Stimulated activated CD4-positive, alpha-beta T cell treated with anti-CD3 and anti-CD28 coated beads, Interleukin-12 subunit alpha, Interleukin-12 subunit beta, amount 100 ng/mL, for 48 hours (primary cell): ENCODE results near the gene CILP.
"Not testable (repeated sequence)": the region's sequence is repeated elsewhere in the genome, so short reads cannot be mapped to it uniquely, and the experiment has no call there.

ENCODE experiments used
- DNase-seq, 3 donors: peaks; one replicate each; pipeline ENCODE4 v3.0.0-alpha.2; 2020; ENCODE audit warnings: low read depth in 2 of 3, low spot score in 1 of 3

The CILP gene

GRCh38 chr15:65197337-65197645, 14.0 kb downstream of the CILP start:
- no peak for DNase-seq

GRCh38 chr15:65196637-65197336, 14.5 kb downstream of the CILP start:
- no peak for DNase-seq

- no peak for DNase-seq
Observed at GRCh38 chr15:65195548-65195923, 15.7 kb downstream of the CILP start.

DNA sequence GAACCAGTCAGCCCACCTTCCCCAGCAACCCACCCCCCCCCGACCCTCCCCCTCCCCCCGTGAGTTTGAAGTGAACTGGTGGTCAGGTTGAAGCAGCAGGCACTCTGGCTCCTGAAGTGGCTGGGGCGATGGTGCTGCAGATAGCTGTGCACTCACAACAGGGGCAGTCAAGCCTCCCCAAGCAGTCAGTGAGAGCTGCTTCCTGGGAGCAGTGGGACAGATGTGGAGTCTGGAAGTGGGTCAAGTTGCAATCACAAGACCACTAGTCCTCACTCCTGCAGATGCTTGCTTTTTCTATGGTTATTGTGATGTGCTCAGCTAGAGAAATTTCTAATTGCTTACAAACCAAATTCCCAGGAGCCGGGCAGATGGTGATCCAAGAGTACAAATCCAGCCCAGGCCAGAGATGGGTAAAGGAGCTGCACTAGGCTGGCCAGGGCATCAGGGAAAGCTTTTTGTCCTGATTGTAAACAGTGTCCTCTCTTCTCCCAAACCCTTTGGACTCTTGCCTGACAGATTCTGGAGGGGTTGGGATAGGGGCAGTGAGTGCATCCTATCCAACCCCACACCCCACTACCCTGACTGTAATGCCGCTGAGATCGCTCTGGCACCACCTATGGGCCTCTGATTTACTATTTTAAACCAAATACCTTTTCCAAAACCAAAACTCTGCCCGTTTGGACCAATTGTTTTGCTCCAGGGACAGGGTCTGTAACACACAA, 16.3 kb downstream of the CILP start:
- DNase-seq, result no peak

DNA sequence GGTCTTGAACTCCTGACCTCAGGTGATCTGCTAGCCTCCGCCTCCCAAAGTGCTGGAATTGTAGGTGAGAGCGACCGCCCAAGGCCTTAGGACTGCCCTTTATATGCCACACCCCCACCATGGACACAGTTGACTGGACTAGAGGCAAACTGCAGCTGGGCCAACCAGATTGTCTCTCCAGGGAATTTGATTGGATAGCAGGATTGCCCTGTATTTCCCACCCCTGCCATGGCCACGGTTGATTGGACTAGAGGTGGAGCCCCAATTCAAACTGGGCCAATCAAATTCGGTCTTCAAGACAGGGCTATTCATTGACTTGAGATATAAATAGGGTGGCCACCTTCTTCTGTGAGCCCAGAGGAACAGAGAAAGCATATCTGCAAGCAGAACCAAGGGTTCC, 19.3 kb downstream of the CILP start:
- DNase-seq, result no peak

DNA sequence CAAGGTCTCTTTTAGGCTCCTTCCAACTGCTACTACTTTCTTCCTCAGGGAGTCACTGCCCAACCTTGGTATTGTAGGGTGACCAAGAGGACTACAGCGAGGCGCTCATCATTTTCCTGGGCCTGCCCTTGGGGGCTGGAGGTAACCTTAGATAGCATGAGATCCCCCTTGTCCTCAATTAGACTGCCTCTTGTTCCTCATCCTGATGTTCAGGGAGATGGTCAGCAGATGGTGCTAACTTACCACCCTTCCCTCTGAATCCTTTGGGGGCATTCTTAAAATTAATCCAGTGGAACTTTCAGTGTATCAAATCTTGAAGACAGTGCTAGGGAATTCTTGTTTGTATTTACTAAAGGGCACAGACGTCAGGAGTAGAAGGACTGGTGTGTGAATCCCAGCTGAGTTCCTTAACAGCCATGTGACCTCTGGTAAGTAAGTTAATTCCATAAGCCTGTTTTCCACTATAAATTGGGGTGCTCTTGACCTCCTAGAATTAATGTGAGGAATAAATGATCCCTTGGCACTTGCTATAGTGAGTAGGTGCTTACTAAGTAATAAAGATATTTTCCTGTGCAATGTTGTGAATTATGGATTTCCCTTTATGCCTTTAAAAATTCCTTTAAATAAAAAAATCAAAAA, 22.1 kb downstream of the CILP start:
- no peak for DNase-seq

DNA sequence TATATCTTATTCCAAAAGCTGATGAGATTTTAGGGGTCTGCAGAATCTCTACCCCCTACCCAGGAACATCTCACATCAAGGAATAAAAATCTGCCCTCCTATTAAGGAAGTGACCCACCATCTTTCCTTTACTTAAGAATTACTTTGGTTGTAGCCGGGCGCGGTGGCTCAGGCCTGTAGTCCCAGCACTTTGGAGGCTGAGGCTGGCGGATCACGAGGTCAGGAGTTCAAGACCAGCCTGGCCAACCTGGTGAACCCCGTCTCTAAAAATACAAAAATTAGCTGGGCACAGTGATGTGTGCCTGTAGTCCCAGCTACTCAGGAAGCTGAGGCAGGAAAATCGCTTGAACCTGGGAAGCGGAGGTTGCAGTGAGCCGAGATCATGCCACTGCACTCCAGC, 22.8 kb downstream of the CILP start:
- DNase-seq, result not testable (repeated sequence)

DNA sequence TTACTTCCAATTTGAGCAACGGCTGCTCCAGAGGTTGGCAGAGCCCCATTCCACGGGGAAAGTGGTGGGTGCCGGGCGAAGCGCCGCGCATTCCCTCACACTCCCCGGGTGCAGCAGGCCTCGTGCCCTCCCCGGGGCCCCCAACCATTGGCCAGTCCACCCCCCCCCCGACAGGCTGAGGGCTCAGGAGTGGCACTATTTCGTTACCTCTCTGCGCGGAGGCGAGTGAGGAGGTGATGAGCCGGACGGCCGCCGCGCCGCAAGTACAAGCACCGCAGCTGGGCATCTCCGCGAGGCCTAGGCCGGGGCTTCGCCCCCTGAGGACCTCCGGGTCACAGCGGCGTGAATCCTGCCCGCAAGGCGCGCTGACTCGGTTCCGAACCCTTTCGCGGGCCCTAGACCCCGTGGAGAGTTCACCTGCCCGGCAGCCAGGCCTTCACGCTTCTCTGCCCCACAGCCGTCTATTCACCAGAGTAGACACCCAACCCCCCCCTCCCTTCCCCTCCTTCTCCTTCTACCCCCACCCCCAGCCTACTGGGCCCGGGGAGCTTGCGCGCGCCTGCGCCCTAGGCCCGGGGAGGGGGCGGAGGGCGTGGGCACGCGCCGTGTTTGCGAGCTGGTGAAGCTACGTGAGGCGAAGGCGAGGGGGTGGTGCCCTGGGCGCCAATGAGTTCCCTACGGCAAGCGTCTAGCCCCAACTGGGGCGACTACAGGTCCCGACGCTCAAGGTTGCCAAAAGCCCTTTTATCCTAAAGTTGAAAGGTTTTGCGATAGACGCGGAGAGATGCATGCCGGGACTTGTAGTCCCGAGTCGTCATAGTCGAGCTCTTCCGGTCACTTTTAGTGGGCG, 26.2 kb downstream of the CILP start, which contains the start of gene CLPX:
TSS of gene CLPX (minus strand) at position 475 of the 850 bp plus-strand sequence. CDS start at position 286, 189 bp downstream.
- peak; percentile 77 to 87 (median 84) for DNase-seq

- peak; percentile 11 to 25 (median 18) for DNase-seq
Observed at GRCh38 chr15:65184305-65184867, 26.9 kb downstream of the CILP start.

- no peak for DNase-seq
Observed at GRCh38 chr15:65183865-65184159, 27.5 kb downstream of the CILP start.

- DNase-seq, result no peak
Observed at GRCh38 chr15:65182538-65182937, 28.7 kb downstream of the CILP start.

- DNase-seq, result not testable (repeated sequence)
Observed at GRCh38 chr15:65181582-65182353, 29.5 kb downstream of the CILP start.

DNA sequence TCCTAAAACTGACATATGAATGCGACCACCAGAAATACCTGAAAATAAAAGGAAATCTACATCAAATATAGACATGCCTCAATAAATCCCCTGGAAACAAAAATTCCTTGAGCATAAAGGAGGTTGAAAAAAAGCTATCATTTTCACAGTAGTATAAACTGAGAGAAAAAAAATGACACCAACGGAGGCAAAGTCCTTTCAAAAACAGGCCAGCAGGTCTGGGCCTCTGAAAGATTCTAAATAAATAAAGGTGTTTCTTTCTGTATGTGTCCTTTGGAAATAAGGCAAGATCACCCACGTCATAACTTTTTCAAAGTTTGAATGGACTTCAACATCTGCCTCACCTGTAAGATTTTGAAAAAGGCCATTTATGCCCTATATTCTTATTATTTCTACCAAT, 31.1 kb downstream of the CILP start:
- no peak for DNase-seq

GRCh38 chr15:65177901-65178300, 33.4 kb downstream of the CILP start:
- no peak for DNase-seq

DNA sequence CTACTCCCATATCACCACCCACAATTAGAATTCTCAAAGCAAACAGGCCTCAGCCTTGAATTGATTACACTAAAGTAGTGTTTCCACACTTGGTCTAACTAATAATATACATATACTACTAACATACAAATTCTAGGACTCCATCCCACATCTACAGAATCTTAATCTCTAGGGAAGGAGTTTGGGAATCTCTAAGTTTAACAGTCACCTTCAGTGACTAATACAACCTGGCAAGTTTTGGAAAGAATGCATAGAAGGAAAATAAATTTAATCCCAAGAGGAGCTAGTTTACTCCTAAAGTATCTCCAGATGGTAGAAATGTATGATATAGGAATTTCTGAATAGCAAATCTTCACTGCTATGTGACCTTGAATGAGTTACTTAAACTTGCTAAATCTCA, 35.2 kb downstream of the CILP start:
- no peak for DNase-seq

GRCh38 chr15:65175511-65175910, 35.8 kb downstream of the CILP start:
- DNase-seq, result no peak

DNA sequence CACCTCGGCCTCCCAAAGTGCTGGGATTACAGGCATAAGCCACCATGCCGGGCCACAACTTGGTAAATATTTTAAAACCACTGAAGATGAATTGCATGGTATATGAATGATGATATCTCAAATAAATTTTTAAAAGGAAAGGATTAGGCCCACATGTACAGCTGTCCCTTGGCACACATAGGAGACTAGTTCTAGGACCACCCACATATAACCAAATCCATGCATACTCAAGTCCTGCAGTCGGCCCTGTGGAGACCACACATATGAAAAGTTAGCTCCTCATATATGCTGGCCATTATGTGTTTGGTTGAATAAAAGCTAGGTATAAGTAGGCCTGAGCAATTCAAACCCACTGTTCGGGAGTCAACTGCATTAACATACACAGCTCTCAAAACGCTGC, 36.8 kb downstream of the CILP start:
- DNase-seq, result no peak

DNA sequence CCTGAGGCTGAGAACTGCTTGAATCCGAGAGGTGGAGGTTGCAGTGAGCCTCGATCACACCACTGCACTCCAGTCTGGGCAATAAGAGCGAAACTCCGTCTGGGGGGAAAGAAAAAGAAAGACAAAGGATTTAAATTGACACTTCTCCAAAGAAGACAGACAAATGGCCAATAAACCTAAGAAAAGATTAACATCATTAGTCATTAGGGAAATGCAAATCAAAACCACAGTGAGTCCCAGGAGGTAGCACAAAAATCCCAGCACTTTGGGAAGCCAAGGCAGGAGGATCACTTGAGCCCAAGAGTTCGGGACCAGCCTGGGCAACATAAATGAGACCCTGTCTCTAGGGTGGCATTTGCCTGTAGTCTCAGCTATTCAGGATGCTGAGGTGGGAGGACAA, 38.7 kb downstream of the CILP start:
- DNase-seq, result no peak

- DNase-seq, result no peak
Observed at GRCh38 chr15:65171428-65171827, 39.8 kb downstream of the CILP start.

- DNase-seq, result no peak
Observed at GRCh38 chr15:65165875-65166274, 45.4 kb downstream of the CILP start.

DNA sequence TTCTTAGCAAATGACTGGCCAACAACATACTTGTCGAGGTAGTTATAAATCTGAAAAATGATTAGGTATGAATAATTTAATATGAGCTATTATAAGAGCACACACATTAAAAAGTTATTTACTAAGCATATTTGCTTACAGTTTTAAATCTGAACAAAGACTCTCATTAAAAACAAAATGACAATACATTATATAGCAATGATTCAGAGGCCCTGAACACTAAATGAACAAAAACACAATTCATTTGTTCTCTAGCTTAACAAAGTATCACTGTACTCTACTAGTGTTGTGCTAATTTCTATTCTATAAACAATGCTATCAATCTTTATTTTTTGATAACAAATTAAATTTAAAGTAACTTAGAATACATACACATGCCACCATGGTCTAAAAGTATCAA, 47.1 kb downstream of the CILP start:
- no peak for DNase-seq
